ENCODE measurements around the gene ZNF92. TPM values are rescaled to one million over a fixed set of nuclear protein-coding genes. Genes with fewer than 3 reads are reported as not detected.

ZNF92 gene
- total and polyA plus RNA-seq, 2 of the 4 experiments (the other 2 are of a cell fraction): 2.4 to 6.1 TPM

GRCh38 chr7:65354263-65354662 lies 19.4 kb upstream of the ZNF92 start:
- Histone ChIP-seq H3K27ac (ENCODE audit: insufficient read depth, low read length) (no peak overlapping the region), H2BK5ac (ENCODE audit: low read depth, low read length, poor library complexity, severe bottlenecking) (no peak overlapping the region), H2BK15ac (ENCODE audit: low read depth, low read length) (no peak overlapping the region), H4K5ac (ENCODE audit: low read depth, low read length) (no peak overlapping the region), H3K27me3 (ENCODE audit: control insufficient read depth, insufficient read depth, low read length) (no peaks in the 10 kb centered on the region), H2AFZ (replicated peaks; ENCODE audit: low read length, poor library complexity) (no peak overlapping the region), H2AK5ac (ENCODE audit: low read depth, low read length) (no peak overlapping the region), H3K18ac (ENCODE audit: low read depth, low read length) (no peak overlapping the region), H3K4ac (ENCODE audit: low read depth, low read length) (no peak overlapping the region), H2BK20ac (ENCODE audit: low read depth, low read length) (no peak overlapping the region), H2BK120ac (ENCODE audit: low read depth, low read length) (no peak overlapping the region), H3K79me1 (ENCODE audit: low read depth in 1 of 2, low read length in 2 of 2) (no peaks in the 10 kb centered on the region), H3K14ac (replicated peaks; ENCODE audit: low read depth, low read length) (no peak overlapping the region), H3K4me3 (ENCODE audit: insufficient read depth, low read depth, low read length) (no peak overlapping the region), H4K91ac (ENCODE audit: insufficient read depth, low read depth, low read length) (no peak overlapping the region), H3K9me3 (ENCODE audit: control insufficient read depth, insufficient read depth, low read length) (no peaks in the 10 kb centered on the region), H3K9me1 (ENCODE audit: insufficient read depth, low read length) (no peaks in the 10 kb centered on the region), H4K20me1 (ENCODE audit: insufficient read depth, low read length) (no peaks in the 10 kb centered on the region), H3K23ac (ENCODE audit: low read depth, low read length) (no peak overlapping the region), H3K4me2 (ENCODE audit: low read depth, low read length) (no peak overlapping the region), H3K9ac (ENCODE audit: low read depth, low read length) (no peak overlapping the region), H2AK9ac (replicated peaks; ENCODE audit: low read depth, low read length, poor library complexity) (no peak overlapping the region), H4K8ac (ENCODE audit: low read depth in 2 of 2, low read length in 2 of 2) (no peak overlapping the region), H3K56ac (ENCODE audit: extremely low read depth, insufficient read depth, low read length) (no peak overlapping the region), H3K4me1 (ENCODE audit: control insufficient read depth, insufficient read depth, low read length) (no peaks in the 10 kb centered on the region), H3K36me3 (ENCODE audit: control insufficient read depth, insufficient read depth, low read length) (no peaks in the 10 kb centered on the region)
- no peak for DNase-seq
- dilution Hi-C loops (cut with HindIII; ENCODE audit: low sequenced_read_pairs, unreplicated experiment) (no loop called here), in situ Hi-C loops (cut with MboI; ENCODE audit: low sequenced_read_pairs) (no loop called here), intact Hi-C loops (cut with micrococcal nuclease) (no loop called here)
- no CpG with 5 or more reads among the region's 4 CpGs for WGBS, 2 experiments (ENCODE audit: extremely low coverage in 2 of 2, insufficient read length in 1 of 2)
- no peak for ATAC-seq (ENCODE audit: low read depth)
- POLR2A ChIA-PET (ENCODE audit: unreplicated experiment): no interaction called here
- TF ChIP-seq MXI1 (IDR thresholded peaks at IDR 0.05; ENCODE audit: borderline replicate concordance, low read depth, low read length): no peak
- TF ChIP-seq CHD1 (IDR thresholded peaks at IDR 0.05; ENCODE audit: low read depth, low read length): no peak
- TF ChIP-seq MAZ (IDR thresholded peaks at IDR 0.05; ENCODE audit: borderline replicate concordance, low read depth, low read length): no peak
- TF ChIP-seq CTCF (conservative IDR thresholded peaks at IDR 0.05; ENCODE audit: low read depth, low read length): no peak
- TF ChIP-seq MAFK (IDR thresholded peaks at IDR 0.05; ENCODE audit: low read depth, low read length): no peak
- TF ChIP-seq USF2 (IDR thresholded peaks at IDR 0.05; ENCODE audit: low read depth, low read length): no peak
- no peak for TF ChIP-seq BHLHE40 (IDR thresholded peaks at IDR 0.05; ENCODE audit: low read depth, low read length)
- TF ChIP-seq RCOR1 (IDR thresholded peaks at IDR 0.05; ENCODE audit: insufficient replicate concordance, low read length): no peak
- no peak for TF ChIP-seq RAD21 (IDR thresholded peaks at IDR 0.05; ENCODE audit: low read length)
- TF ChIP-seq CEBPB (IDR thresholded peaks at IDR 0.05; ENCODE audit: low read depth, low read length): no peak
- TF ChIP-seq SMC3 (IDR thresholded peaks at IDR 0.05; ENCODE audit: low read depth, low read length): no peak
- TF ChIP-seq RFX5 (IDR thresholded peaks at IDR 0.05; ENCODE audit: low read depth, low read length): no peak
- TF ChIP-seq NFE2L2 (IDR thresholded peaks at IDR 0.05; ENCODE audit: low read depth, low read length): no peak
- no peak for TF ChIP-seq FOS (IDR thresholded peaks at IDR 0.05; ENCODE audit: low read depth, low read length)
- TF ChIP-seq ELK1 (IDR thresholded peaks at IDR 0.05; ENCODE audit: borderline replicate concordance, low read depth, low read length): no peak
- TF ChIP-seq POLR2A (IDR thresholded peaks at IDR 0.05; ENCODE audit: low read depth, low read length): no peak
- BruUV-seq (replicated peaks): no TSS peak
- CTCF ChIA-PET: no interaction called here

Measured in IMR-90 (cell line).